NB4 (cell line): ENCODE results near the gene DLX3.
A peak's percentile ranks its signal among the peaks of the same experiment; 100 is the strongest.

ENCODE experiments used
- DNase-seq: peaks from one replicate; pipeline ENCODE4 v3.0.0; 2010; ENCODE audit warnings: low read depth
- H3K4me3 ChIP-seq: one replicate; pipeline ENCODE4 v1.5.1; 2011; ENCODE audit warnings: mild to moderate bottlenecking, low read depth, low read length, moderate library complexity
- MYC ChIP-seq: IDR thresholded peaks from 2 replicates; pipeline ENCODE4 v1.6.1; 2011; ENCODE audit warnings: low read depth, low read length
- POLR2A ChIP-seq: IDR thresholded peaks from 2 replicates; pipeline ENCODE4 v1.6.1; 2011; ENCODE audit warnings: mild to moderate bottlenecking; ENCODE audit not compliant: insufficient read length; ENCODE audit errors: extremely low read depth
- TF ChIP-seq, protein P1 (sequence below): IDR thresholded peaks from one replicate; pipeline ENCODE4 v1.5.1; 2012; ENCODE audit warnings: low read depth, low read length
- TF ChIP-seq, protein P2 (sequence below): IDR thresholded peaks from 2 replicates; pipeline ENCODE4 v1.6.1; 2011; ENCODE audit warnings: low read depth, low read length

Gene DLX3

DNA sequence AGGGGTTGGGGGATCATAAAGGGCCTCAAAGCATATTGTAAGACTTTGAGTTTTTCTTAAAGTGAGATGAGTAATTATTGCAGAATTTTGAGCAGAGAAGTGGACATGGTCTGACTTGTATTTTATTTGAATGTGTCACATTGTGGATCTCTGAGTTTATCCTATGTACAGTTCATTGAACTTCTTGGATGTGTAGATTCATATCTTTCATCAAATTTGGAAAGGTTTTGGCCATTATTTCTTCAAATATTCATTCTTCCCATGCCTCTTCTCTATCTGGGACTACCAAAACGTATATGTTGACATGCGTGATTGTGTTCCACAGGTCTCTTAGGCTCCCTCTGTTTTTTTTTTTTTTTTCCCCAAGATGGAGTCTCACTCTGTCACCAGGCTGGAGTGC lies 14.3 kb upstream of the DLX3 start:
- DNase-seq: no peak
- TF ChIP-seq, protein P1, sequence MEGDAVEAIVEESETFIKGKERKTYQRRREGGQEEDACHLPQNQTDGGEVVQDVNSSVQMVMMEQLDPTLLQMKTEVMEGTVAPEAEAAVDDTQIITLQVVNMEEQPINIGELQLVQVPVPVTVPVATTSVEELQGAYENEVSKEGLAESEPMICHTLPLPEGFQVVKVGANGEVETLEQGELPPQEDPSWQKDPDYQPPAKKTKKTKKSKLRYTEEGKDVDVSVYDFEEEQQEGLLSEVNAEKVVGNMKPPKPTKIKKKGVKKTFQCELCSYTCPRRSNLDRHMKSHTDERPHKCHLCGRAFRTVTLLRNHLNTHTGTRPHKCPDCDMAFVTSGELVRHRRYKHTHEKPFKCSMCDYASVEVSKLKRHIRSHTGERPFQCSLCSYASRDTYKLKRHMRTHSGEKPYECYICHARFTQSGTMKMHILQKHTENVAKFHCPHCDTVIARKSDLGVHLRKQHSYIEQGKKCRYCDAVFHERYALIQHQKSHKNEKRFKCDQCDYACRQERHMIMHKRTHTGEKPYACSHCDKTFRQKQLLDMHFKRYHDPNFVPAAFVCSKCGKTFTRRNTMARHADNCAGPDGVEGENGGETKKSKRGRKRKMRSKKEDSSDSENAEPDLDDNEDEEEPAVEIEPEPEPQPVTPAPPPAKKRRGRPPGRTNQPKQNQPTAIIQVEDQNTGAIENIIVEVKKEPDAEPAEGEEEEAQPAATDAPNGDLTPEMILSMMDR: no peak
- TF ChIP-seq, protein P2, sequence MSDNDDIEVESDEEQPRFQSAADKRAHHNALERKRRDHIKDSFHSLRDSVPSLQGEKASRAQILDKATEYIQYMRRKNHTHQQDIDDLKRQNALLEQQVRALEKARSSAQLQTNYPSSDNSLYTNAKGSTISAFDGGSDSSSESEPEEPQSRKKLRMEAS: no peak
- TF ChIP-seq MYC (no peak), POLR2A (no peak)
- H3K4me3 ChIP-seq: no peak overlapping the region

DNA sequence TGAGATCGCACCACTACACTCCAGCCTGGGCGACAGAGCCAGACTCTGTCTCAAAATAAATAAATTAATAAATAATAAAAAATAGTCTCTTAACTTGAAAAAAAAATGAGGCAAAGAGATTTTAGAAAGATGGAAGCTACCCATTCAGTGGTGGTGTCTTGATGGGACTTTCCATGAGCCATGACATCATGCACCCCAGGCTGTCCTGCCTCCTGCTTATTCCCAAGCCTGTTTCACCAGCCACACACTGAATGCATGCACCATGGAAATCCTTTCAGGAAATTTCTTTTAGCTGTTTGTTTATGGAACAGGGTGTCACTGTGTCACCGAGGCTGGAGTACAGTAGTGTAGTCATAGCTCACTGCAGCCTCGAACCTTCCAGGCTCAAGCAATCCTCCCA lies 8.9 kb upstream of the DLX3 start:
- TF ChIP-seq, protein P1: no peak
- TF ChIP-seq, protein P2: no peak
- TF ChIP-seq MYC (no peak), POLR2A (no peak)
- no peak for DNase-seq
- H3K4me3 ChIP-seq: no peak overlapping the region

DNA sequence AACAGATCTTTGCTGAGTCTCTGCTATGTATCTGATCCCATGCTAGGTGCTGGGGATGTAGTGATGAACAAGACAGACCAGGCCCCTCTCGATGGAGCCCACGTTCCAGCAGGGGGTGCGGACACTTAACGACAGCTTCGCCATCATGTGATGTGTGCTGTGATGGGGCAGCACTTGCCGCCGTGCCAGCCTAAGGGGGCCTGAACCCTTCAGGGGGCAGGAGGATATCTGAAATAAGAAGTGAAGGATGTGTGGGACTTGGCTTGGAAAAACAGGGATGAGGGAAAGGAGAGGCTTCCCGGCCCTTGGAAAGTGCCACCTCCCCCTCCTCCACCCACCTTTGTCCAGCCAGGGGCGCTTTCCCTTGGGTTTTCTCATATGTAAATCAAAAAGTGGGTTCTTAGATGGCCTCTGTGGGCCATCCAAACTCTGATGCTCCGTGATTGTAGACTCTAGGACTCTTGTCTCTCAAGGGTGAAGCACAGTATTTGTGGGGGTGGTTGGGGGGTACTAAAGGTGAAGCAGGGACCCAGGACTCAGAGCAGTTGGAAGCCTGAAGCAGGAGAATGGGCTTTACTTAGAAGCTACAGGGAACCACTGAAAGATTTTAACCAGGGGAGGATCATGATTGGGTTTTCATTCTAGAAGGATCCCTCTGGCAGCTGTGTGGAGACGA lies 4.0 kb upstream of the DLX3 start:
- TF ChIP-seq, protein P1: no peak
- no peak for TF ChIP-seq MYC
- TF ChIP-seq, protein P2: no peak
- TF ChIP-seq POLR2A: no peak
- H3K4me3 ChIP-seq: no peak overlapping the region
- DNase-seq: no peak

DNA sequence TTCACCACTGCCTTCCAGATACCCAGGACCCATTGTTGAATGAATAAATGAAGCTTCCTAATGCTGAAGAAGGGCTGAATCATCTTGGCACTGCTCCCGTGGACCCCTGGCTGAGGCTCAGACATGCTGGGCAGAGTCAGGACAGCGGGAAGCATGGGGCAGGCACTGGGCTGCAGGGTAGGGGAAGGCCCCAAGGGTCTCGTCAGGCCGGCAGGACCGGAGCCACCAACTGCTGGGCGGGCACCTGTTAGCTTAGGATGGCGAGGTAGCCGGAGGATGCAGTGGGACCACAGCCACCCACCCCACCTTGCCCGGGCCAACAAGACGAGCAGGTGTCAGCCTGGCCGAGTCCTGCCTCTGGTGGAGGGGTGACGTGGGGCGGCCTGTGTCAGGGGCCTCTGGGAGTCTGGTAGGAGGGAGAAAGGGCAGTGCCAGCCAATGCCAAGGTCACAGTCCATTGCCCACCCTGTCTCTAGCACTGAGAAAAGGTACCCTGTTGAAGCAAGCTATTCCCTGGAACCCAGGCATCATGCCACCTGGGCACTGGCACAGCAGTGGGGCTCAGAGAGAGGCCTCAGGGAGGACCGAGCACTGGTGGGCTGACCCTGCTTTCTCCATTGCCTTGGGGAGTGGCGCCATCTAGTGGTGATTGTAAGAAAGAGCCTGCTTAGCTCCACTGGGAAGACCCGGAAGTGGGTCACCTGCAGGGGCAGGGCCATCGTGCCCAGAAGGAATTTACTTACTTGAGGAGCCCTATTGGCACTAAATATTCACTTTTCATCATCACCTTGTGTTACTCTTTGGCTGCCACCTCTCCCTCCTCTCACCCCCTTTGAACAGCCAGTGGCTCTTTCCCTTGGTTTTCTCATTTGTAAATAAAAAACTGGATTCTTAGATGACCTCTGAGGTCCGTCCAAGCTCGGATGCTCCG lies 3.0 kb upstream of the DLX3 start:
- peak; percentile 88 for DNase-seq
- TF ChIP-seq, protein P1: peak; percentile 80
- TF ChIP-seq POLR2A: no peak
- no peak for TF ChIP-seq MYC
- TF ChIP-seq, protein P2: peak; percentile 32; the same call in 1 of the 2 replicates
- no peak overlapping the region for H3K4me3 ChIP-seq

DNA sequence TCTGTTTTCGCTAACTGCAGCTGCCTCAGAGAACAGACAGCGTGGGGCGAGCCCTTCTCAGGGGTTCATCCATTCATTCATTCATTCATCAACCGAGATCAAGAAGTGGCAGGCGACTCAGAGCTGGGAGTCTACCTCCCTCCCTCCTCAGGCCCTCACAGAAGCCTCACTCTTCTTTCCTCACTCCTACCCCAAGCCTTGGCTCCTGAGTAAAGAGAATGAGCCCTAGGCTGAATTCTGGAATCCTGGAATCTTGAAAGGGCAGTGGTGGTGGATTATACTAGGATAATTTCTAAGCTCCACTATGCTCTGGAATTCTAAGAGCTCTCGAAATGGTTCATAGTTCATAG lies 2.3 kb upstream of the DLX3 start:
- no peak overlapping the region for H3K4me3 ChIP-seq
- no peak for DNase-seq
- no peak for TF ChIP-seq POLR2A
- no peak for TF ChIP-seq MYC
- TF ChIP-seq, protein P1: no peak
- TF ChIP-seq, protein P2: no peak
